Thyroid gland (tissue), 4 donors: ENCODE measurements around the gene C8G. TPM values are rescaled to one million over a fixed set of nuclear protein-coding genes. Genes with fewer than 3 reads are reported as not detected.

ENCODE experiments used
- DNase-seq, 2 donors: peaks; one replicate each; pipeline ENCODE4 v3.0.0-alpha.2; 2019
- H3K27ac ChIP-seq, 3 donors: fragments of 200-600 bp; sonication (generic); 1 replicate in 2 of 3; 2 replicates in 1 of 3; pipeline ENCODE4 v1.5.1; 2016 to 2019; ENCODE audit warnings: mild to moderate bottlenecking in 1 of 3, moderate library complexity in 1 of 3
- H3K27me3 ChIP-seq: fragments of 200-600 bp; sonication (generic); one replicate; pipeline ENCODE4 v1.5.1; 2019
- H3K36me3 ChIP-seq, 2 donors: fragments of 200-600 bp; sonication (generic); one replicate each; pipeline ENCODE4 v1.5.1; 2016 to 2019
- H3K4me1 ChIP-seq, 2 donors: fragments of 200-600 bp; sonication (generic); one replicate each; pipeline ENCODE4 v1.5.1; 2017 to 2019
- H3K4me3 ChIP-seq, 3 donors: fragments of 200-600 bp; sonication (generic); replicated peaks in 1 of 3; 1 replicate in 2 of 3; 2 replicates in 1 of 3; pipeline ENCODE4 v1.5.1; 2016; ENCODE audit warnings: mild to moderate bottlenecking in 1 of 3
- H3K9me3 ChIP-seq: fragments of 200-600 bp; sonication (generic); one replicate; pipeline ENCODE4 v1.5.1; 2017
- POLR2A ChIP-seq, 2 donors: fragments of 450-650 bp; IDR thresholded peaks; one replicate each; pipeline ENCODE4 v1.6.1; 2017; ENCODE audit warnings: antibody characterized with exemption in 2 of 2, mild to moderate bottlenecking in 2 of 2, moderate library complexity in 1 of 2
- WGBS, 2 donors: methylation state at CpG; one replicate each; pipeline ENCODE4 v1.1.5; 2017; 5-methylcytosine and 5-hydroxymethylcytosine counted together
- intact Hi-C: fragments of 100-400 bp; cut with DNase I; formaldehyde crosslinking; loops from one replicate; pipeline ENCODE4 v1.15.1; 2023
- total RNA-seq, 4 donors: library from RNA; depleted of rRNA; stranded (reverse); fragments of >200 nt; gene quantifications; one replicate each; pipeline ENCODE4 v1.2.3, GENCODE V29; 2016
- TF ChIP-seq, protein P1 (sequence below), 6 experiments: fragments of 200-600 bp in 3 of 6; fragments of 450-650 bp in 3 of 6; sonication (generic) in 3 of 6; IDR thresholded peaks; one replicate each; pipeline ENCODE4 v1.5.1; 2016 to 2019; ENCODE audit warnings: antibody characterized with exemption in 6 of 6, mild to moderate bottlenecking in 2 of 6, inconsistent platforms in 1 of 6, moderate library complexity in 1 of 6

Gene C8G
- total RNA-seq, 4 donors from 2014 or later, result 1.8 TPM; not detected in 3

- WGBS, 2 donors, result 93 to 94% methylated on average over 7 to 8 of the region's 9 CpGs
- no peak for DNase-seq
- Histone ChIP-seq H3K4me1 (peaks cover 24 to 46% of the 10 kb centered on the region in 2 donors), H3K27ac (no peak overlapping the region), H3K9me3 (no peaks in the 10 kb centered on the region), H3K27me3 (no peaks in the 10 kb centered on the region), H3K4me3 (no peak overlapping the region), H3K36me3 (no peaks in the 10 kb centered on the region)
- TF ChIP-seq, protein P1, sequence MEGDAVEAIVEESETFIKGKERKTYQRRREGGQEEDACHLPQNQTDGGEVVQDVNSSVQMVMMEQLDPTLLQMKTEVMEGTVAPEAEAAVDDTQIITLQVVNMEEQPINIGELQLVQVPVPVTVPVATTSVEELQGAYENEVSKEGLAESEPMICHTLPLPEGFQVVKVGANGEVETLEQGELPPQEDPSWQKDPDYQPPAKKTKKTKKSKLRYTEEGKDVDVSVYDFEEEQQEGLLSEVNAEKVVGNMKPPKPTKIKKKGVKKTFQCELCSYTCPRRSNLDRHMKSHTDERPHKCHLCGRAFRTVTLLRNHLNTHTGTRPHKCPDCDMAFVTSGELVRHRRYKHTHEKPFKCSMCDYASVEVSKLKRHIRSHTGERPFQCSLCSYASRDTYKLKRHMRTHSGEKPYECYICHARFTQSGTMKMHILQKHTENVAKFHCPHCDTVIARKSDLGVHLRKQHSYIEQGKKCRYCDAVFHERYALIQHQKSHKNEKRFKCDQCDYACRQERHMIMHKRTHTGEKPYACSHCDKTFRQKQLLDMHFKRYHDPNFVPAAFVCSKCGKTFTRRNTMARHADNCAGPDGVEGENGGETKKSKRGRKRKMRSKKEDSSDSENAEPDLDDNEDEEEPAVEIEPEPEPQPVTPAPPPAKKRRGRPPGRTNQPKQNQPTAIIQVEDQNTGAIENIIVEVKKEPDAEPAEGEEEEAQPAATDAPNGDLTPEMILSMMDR (IDR thresholded peaks at IDR 0.05), result no peak
- TF ChIP-seq POLR2A (IDR thresholded peaks at IDR 0.05), result no peak
- intact Hi-C loops, result no loop called here
These were observed 10.9 kb downstream of the C8G start for GRCh38 chr9:136955943-136956335.

DNA sequence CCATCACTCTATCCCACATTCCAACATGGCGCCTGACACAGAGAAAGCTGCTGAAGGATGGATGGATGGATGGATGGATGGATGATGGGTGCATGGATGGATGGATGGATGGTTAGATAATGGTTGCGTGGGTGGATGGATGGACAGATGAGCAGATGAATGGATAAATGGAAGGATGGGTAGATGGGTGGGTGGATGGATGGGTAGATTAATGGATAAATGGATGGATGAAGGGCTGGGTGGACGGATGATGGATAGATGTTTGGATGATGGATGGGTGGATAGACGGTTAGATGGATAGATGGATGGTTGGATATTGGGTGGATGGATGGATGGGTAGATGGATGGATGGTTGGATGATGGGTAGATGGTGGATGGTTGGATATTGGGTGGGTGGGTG is 11.6 kb downstream of the C8G start:
- intact Hi-C loops, result no loop called here
- no peaks in the 10 kb centered on the region for H3K36me3 ChIP-seq
- peaks cover 19 to 46% of the 10 kb centered on the region in 2 donors for H3K4me1 ChIP-seq
- no peak overlapping the region for H3K4me3 ChIP-seq
- H3K27me3 ChIP-seq, result no peaks in the 10 kb centered on the region
- TF ChIP-seq, protein P1 (IDR thresholded peaks at IDR 0.05), result no peak
- no peak for TF ChIP-seq POLR2A (IDR thresholded peaks at IDR 0.05)
- no peak overlapping the region for H3K27ac ChIP-seq
- H3K9me3 ChIP-seq, result no peaks in the 10 kb centered on the region
- WGBS, 2 donors, result 95 to 98% methylated on average over 4 of the region's 4 CpGs
- DNase-seq, result no peak

- no peaks in the 10 kb centered on the region for H3K27me3 ChIP-seq
- peaks cover 10 to 38% of the 10 kb centered on the region in 2 donors for H3K4me1 ChIP-seq
- H3K27ac ChIP-seq, result no peak overlapping the region
- H3K9me3 ChIP-seq, result no peaks in the 10 kb centered on the region
- no peaks in the 10 kb centered on the region for H3K36me3 ChIP-seq
- no peak for DNase-seq
- no peak for TF ChIP-seq POLR2A (IDR thresholded peaks at IDR 0.05)
- TF ChIP-seq, protein P1 (IDR thresholded peaks at IDR 0.05), result no peak
- no peak overlapping the region for H3K4me3 ChIP-seq
- 84 to 86% methylated on average over 1 of the region's 1 CpG for WGBS, 2 donors
- intact Hi-C loops, result no loop called here
These were observed 12.4 kb downstream of the C8G start for GRCh38 chr9:136957461-136957860.

- Histone ChIP-seq H3K4me3 (no peak overlapping the region), H3K27ac (no peak overlapping the region), H3K36me3 (no peaks in the 10 kb centered on the region), H3K27me3 (no peaks in the 10 kb centered on the region), H3K9me3 (no peaks in the 10 kb centered on the region), H3K4me1 (peaks cover 7 to 34% of the 10 kb centered on the region in 2 donors)
- no peak for TF ChIP-seq POLR2A (IDR thresholded peaks at IDR 0.05)
- DNase-seq, result no peak
- WGBS, 2 donors, result 90 to 91% methylated on average over 5 to 6 of the region's 6 CpGs
- intact Hi-C loops, result no loop called here
These were observed 12.9 kb downstream of the C8G start for GRCh38 chr9:136957901-136958300.

DNA sequence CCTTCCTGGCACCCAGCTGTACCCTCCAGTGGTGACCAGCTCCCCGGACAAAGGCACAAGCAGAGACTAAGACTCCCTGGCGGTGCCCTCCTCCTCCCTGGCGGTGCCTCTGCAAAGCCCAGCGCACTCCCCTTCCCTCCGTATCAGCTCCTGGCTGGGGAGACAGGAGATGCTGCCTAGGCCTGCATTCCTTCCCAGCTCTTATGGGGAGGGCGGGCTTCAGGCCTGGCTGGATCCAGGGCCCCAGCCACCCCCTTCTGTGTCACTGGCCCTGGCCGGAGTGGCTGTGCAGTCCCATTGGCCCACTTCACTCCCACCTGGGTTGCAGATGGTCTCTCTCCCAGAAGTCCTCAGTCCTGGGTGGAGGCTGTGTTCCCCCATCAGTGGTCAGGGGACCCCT is 13.4 kb downstream of the C8G start:
- Histone ChIP-seq H3K27me3 (no peaks in the 10 kb centered on the region), H3K4me1 (peaks cover 4 to 31% of the 10 kb centered on the region in 2 donors), H3K27ac (no peak overlapping the region), H3K4me3 (no peak overlapping the region), H3K9me3 (no peaks in the 10 kb centered on the region), H3K36me3 (no peaks in the 10 kb centered on the region)
- TF ChIP-seq, protein P1 (IDR thresholded peaks at IDR 0.05), result no peak
- no peak for TF ChIP-seq POLR2A (IDR thresholded peaks at IDR 0.05)
- no peak for DNase-seq
- WGBS, 2 donors, result 69 to 87% methylated on average over 6 of the region's 7 CpGs
- intact Hi-C loops, result no loop called here
